DND-41 (cell line): ENCODE data around the gene GPS2.

ENCODE experiments used
- CTCF ChIP-seq: IDR thresholded peaks from 2 replicates; pipeline ENCODE4 v1.5.1; 2012; ENCODE audit warnings: borderline replicate concordance, low read length, moderate library complexity, mild to moderate bottlenecking; ENCODE audit not compliant: poor library complexity, severe bottlenecking; ENCODE audit errors: extremely low read depth
- EZH2 ChIP-seq: IDR thresholded peaks from 3 replicates; pipeline ENCODE4 v1.6.1; 2012; ENCODE audit warnings: borderline replicate concordance, low read depth, mild to moderate bottlenecking, moderate library complexity, low read length, inconsistent platforms; ENCODE audit not compliant: severe bottlenecking

GRCh38 chr17:7293816-7294613 lies 21.1 kb downstream of the GPS2 start:
- TF ChIP-seq EZH2 (no peak), CTCF (no peak)
